HCT116 (cell line): ENCODE results near the gene STRN3.

Experiments used
- CBX3 ChIP-seq: IDR thresholded peaks from 2 replicates; pipeline ENCODE4 v1.6.1; 2012; ENCODE audit warnings: low read depth
- CEBPB ChIP-seq: IDR thresholded peaks from 2 replicates; pipeline ENCODE4 v1.6.1; 2012; ENCODE audit warnings: low read depth
- CTCF ChIP-seq, 3 experiments: fragments of 200-600 bp in 1 of 3; sonication (generic) in 1 of 3; IDR thresholded peaks in 2 of 3; conservative IDR thresholded peaks in 1 of 3; 2 replicates each; pipeline ENCODE4 v1.5.1; 2012 to 2017; ENCODE audit warnings: low read depth in 2 of 3, low read length in 2 of 3, antibody characterized with exemption in 1 of 3, borderline replicate concordance in 1 of 3, control low read depth in 1 of 3, mild to moderate bottlenecking in 1 of 3, mixed read lengths in 1 of 3, mixed run types in 1 of 3, moderate library complexity in 1 of 3; ENCODE audit not compliant: insufficient read depth in 1 of 3
- EGR1 ChIP-seq: IDR thresholded peaks from 2 replicates; pipeline ENCODE4 v1.6.1; 2012; ENCODE audit warnings: low read depth
- EZH2 ChIP-seq: fragments of 200-600 bp; sonication (generic); IDR thresholded peaks from 2 replicates; pipeline ENCODE4 v1.6.1; 2017; ENCODE audit warnings: antibody characterized with exemption, mixed run types
- EZH2phosphoT487 ChIP-seq: fragments of 200-600 bp; IDR thresholded peaks from 2 replicates; pipeline ENCODE4 v1.6.1; 2018; ENCODE audit warnings: antibody characterized with exemption, borderline replicate concordance
- JUND ChIP-seq: IDR thresholded peaks from 2 replicates; pipeline ENCODE4 v1.6.1; 2012
- MAX ChIP-seq: IDR thresholded peaks from 2 replicates; pipeline ENCODE4 v1.6.1; 2012
- POLR2A ChIP-seq: IDR thresholded peaks from 2 replicates; pipeline ENCODE4 v1.7.0; 2011; ENCODE audit warnings: borderline replicate concordance; ENCODE audit not compliant: insufficient read depth, insufficient read length; ENCODE audit errors: extremely low read depth
- POLR2AphosphoS5 ChIP-seq: IDR thresholded peaks from 2 replicates; pipeline ENCODE4 v1.6.1; 2011; ENCODE audit warnings: mild to moderate bottlenecking, low read depth, low read length, moderate library complexity
- SP1 ChIP-seq: IDR thresholded peaks from 2 replicates; pipeline ENCODE4 v1.6.1; 2012; ENCODE audit warnings: low read depth
- TCF7L2 ChIP-seq: IDR thresholded peaks from 2 replicates; pipeline ENCODE4 v1.7.0; 2011; ENCODE audit warnings: borderline replicate concordance, inconsistent platforms; ENCODE audit not compliant: insufficient read depth, insufficient read length; ENCODE audit errors: extremely low read depth
- TF ChIP-seq, protein P1 (sequence below): IDR thresholded peaks from 2 replicates; pipeline ENCODE4 v1.6.1; 2012
- TF ChIP-seq, protein P2 (sequence below): IDR thresholded peaks from 2 replicates; pipeline ENCODE4 v1.6.1; 2012; ENCODE audit warnings: low read depth

DNA sequence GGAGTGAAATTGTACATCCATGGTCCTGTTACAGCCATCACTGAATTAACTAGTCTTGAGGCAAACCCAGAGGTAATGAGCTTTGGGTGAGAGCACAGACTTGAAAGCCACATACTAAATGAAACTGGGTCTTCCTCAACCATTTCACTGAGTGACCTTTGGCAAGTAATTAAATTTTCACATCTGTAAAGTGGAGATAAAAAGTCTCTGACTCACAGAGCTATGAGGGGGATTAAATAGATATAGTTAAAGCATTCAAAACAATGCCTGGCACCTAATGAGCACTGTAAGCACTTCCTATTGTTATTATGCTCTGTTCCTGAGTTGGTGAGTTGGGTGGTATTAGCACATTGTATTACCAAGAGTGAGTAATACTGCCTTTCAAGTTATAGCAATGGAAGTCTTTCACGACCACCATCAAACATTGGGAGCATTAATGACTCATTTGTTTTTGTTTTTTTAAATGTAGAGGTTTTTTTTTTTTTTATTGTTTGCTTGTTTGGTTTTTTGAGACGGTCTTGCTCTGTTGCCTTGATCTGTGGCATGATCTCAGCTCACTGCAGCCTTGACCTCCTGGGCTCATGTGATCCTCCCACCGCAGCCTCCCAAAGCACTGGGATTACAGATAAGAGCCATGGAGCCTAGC lies 12.5 kb upstream of the STRN3 start:
- TF ChIP-seq CTCF (IDR thresholded peaks at IDR 0.05 in 2 of 3, conservative IDR thresholded peaks at IDR 0.05 in 1 of 3; ENCODE audit: borderline replicate concordance in 1 of 3, insufficient read depth in 1 of 3, low read depth in 2 of 3, low read length in 2 of 3) (no peak), POLR2A (no peak), MAX (no peak), JUND (peak; percentile 66), POLR2AphosphoS5 (no peak), SP1 (peak; percentile 57; the same call in 1 of the 2 replicates), CBX3 (no peak), EZH2 (no peak), TCF7L2 (no peak), CEBPB (peak; percentile 51), EGR1 (no peak), EZH2phosphoT487 (no peak)
- TF ChIP-seq, protein P1, sequence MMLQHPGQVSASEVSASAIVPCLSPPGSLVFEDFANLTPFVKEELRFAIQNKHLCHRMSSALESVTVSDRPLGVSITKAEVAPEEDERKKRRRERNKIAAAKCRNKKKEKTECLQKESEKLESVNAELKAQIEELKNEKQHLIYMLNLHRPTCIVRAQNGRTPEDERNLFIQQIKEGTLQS: no peak
- TF ChIP-seq, protein P2, sequence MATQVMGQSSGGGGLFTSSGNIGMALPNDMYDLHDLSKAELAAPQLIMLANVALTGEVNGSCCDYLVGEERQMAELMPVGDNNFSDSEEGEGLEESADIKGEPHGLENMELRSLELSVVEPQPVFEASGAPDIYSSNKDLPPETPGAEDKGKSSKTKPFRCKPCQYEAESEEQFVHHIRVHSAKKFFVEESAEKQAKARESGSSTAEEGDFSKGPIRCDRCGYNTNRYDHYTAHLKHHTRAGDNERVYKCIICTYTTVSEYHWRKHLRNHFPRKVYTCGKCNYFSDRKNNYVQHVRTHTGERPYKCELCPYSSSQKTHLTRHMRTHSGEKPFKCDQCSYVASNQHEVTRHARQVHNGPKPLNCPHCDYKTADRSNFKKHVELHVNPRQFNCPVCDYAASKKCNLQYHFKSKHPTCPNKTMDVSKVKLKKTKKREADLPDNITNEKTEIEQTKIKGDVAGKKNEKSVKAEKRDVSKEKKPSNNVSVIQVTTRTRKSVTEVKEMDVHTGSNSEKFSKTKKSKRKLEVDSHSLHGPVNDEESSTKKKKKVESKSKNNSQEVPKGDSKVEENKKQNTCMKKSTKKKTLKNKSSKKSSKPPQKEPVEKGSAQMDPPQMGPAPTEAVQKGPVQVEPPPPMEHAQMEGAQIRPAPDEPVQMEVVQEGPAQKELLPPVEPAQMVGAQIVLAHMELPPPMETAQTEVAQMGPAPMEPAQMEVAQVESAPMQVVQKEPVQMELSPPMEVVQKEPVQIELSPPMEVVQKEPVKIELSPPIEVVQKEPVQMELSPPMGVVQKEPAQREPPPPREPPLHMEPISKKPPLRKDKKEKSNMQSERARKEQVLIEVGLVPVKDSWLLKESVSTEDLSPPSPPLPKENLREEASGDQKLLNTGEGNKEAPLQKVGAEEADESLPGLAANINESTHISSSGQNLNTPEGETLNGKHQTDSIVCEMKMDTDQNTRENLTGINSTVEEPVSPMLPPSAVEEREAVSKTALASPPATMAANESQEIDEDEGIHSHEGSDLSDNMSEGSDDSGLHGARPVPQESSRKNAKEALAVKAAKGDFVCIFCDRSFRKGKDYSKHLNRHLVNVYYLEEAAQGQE: no peak
